ENCODE measurements around the gene XAB2. TPM values are rescaled to one million over a fixed set of nuclear protein-coding genes. Genes with fewer than 3 reads are reported as not detected.

The XAB2 gene
- total RNA-seq, 4 donors from 2014 or later, result 16.1 to 40.5 (median 30.9) TPM

DNA sequence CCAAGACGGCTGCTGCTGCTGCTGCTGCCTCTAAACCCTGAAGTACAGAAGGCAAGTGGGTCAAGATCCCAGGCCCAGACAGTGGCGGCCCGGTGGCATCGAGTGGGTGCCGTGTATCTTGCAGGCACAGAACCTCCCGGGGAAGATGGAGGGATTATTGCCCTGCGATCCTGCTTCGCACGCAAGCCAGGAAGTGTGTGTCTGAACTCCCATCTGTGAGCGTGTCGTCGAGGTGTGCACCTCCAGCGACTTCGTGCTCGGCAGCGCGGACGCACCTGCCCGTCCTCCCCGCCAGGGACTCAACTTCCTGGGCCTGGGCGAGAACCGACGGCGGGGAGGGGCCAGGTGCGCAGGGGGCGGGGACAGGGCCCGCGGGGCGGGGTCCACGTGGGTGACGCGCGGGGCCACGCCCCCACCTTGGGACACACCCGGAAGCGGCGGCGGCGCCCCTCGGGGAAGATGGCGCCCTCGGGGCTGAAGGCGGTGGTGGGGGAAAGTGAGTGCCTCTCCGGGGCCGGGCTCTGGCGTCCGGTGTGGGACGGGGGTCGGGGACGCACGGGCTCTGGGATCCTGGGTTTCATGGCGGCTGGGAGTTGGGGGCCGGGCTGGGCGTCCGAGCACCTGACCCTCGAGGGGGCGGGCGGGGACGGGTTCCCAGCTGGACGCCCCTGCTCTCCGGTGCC, 7.5 kb upstream of the XAB2 start, which contains the start of gene STXBP2:
TSS of gene STXBP2 (plus strand) at position 420 of the 683 bp plus-strand sequence. CDS start at position 460, 40 bp downstream.
- TF ChIP-seq, protein P1, sequence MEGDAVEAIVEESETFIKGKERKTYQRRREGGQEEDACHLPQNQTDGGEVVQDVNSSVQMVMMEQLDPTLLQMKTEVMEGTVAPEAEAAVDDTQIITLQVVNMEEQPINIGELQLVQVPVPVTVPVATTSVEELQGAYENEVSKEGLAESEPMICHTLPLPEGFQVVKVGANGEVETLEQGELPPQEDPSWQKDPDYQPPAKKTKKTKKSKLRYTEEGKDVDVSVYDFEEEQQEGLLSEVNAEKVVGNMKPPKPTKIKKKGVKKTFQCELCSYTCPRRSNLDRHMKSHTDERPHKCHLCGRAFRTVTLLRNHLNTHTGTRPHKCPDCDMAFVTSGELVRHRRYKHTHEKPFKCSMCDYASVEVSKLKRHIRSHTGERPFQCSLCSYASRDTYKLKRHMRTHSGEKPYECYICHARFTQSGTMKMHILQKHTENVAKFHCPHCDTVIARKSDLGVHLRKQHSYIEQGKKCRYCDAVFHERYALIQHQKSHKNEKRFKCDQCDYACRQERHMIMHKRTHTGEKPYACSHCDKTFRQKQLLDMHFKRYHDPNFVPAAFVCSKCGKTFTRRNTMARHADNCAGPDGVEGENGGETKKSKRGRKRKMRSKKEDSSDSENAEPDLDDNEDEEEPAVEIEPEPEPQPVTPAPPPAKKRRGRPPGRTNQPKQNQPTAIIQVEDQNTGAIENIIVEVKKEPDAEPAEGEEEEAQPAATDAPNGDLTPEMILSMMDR (IDR thresholded peaks at IDR 0.05; ENCODE audit: low read depth), result no peak

DNA sequence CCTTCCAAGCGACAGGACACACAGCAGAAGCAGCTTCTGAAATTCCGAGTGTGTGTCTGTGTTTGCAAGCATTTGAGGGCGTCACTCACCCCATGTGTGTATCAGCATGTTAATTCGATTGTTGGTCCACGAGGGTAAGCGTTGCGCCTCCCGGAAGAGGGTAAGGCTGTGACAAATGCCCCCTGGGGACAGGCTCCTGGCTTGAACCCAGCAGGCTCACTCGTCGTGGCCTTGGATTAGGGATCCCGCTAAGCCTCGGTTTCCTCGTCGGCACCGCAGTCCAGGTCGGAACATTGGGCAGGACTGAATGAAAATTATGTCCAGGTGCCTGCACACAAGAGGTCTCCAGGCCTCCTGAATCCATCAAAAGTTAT, 7.0 kb upstream of the XAB2 start:
- TF ChIP-seq, protein P1 (IDR thresholded peaks at IDR 0.05; ENCODE audit: low read depth), result no peak

DNA sequence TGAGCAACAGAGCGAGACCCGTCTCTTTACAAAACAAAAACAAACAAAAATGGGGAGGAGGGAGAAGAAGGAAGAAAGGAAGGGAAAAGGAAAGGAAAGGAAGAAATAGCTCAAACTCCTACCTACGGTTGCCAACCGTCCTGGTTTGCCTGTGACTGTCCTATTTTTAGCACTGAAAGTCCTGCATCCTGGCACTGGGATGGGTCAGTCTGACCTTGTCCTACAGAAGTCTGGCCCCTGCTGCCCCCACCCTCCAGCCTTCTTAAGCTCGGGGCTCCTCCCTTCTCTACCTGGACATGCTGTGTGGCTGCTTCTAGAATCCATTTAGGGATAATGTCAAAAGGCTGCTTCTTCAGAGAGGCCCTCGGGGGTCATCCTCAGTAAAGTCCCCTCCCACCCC, 6.3 kb upstream of the XAB2 start:
- TF ChIP-seq, protein P1 (IDR thresholded peaks at IDR 0.05; ENCODE audit: low read depth), result no peak

GRCh38 chr19:7633698-7634097, 4.4 kb upstream of the XAB2 start, which contains the start of gene PCP2:
TSS of gene PCP2 (minus strand) at chr19:7633719. CDS start at chr19:7633457, 262 bp downstream.
- TF ChIP-seq, protein P1 (IDR thresholded peaks at IDR 0.05; ENCODE audit: low read depth), result no peak

DNA sequence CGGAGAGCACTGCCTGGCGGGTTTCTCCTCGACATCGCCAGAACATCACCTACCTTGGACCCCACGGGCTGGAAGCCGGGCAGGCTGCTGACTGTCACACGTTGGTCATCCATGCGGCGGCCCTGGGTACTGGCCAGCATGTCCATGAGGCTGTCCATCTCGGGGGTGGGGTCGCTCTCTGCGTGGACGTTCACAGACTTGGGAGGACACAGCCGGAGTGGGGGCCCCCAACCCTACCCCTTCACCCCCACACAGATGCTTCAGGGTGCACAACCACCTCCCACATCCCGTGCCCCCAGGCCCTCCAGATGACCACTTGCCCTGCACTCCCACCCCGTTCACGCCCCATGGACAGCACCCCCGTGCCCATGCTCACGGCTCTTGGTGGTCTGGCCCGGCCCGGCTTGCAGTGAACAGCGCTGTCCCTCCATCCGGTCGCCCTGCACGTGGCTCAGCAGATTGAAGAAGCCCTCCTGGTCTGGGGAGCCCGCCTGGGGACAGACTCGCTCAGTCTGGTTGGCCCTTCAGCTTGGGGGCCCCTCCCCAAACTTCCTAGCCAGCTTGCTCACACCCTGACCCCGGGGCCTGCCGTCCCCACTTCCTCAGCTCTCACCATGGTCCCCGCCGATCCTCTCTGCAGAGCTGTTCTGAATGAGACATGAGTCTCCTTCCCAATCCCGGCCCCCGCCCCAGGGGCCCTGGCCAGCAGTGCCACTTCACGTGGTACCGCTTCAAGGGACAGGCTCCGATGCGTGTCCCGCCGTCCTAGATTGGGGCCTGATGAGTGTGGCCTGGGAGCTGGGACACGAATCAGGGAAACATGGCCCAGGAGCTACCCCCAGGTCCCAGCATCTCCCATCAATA, 3.2 kb upstream of the XAB2 start:
- TF ChIP-seq, protein P1 (IDR thresholded peaks at IDR 0.05; ENCODE audit: low read depth), result no peak

DNA sequence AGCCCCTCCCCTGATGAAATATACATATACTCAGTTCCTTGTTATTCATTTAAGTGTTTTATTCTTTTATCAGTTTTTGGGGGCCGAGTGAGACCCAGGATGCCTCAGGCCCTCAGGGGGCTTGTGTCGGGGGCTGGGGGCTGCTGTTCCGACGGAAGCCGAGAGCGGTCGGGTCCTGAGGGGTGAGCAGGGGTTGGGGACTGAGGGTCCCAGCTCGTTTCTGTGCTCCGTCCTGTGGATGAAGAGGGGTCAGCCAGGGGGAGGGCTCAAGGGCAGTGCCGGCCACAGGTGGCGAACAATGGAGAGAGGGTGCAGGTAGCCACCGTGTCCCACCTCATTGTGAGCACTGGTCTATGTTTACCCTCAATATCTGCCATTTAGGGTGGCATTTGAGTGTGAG, 2.2 kb upstream of the XAB2 start:
- TF ChIP-seq, protein P1 (IDR thresholded peaks at IDR 0.05; ENCODE audit: low read depth), result no peak
